HG03039 (cell line): ENCODE measurements around the gene TTYH1.

ENCODE experiments used
- ATAC-seq: cut with Tn5 transposase; IDR thresholded peaks from one replicate; pipeline ENCODE4 v1.9.1; 2021; ENCODE audit warnings: mild to moderate bottlenecking, moderate library complexity; ENCODE audit not compliant: unreplicated experiment

Gene TTYH1

GRCh38 chr19:54473892-54474372 lies 58.7 kb downstream of the TTYH1 start:
- ATAC-seq, result no peak

GRCh38 chr19:54475706-54476105 lies 60.4 kb downstream of the TTYH1 start:
- no peak for ATAC-seq

- ATAC-seq, result no peak
Measured at GRCh38 chr19:54477650-54478049, 62.4 kb downstream of the TTYH1 start.

GRCh38 chr19:54478677-54479266 lies 63.5 kb downstream of the TTYH1 start:
- no peak for ATAC-seq

- no peak for ATAC-seq
Measured at GRCh38 chr19:54480051-54480450, 64.8 kb downstream of the TTYH1 start.

- no peak for ATAC-seq
Measured at GRCh38 chr19:54481326-54481930, 66.2 kb downstream of the TTYH1 start.

GRCh38 chr19:54482889-54483288 lies 67.6 kb downstream of the TTYH1 start:
- ATAC-seq, result no peak

GRCh38 chr19:54484451-54484850 lies 69.2 kb downstream of the TTYH1 start:
- ATAC-seq, result no peak

- no peak for ATAC-seq
Measured at GRCh38 chr19:54485851-54486250, 70.6 kb downstream of the TTYH1 start.
